NCI-H524 treated with DMSO at 0.1 percent for 48 hours (cell line): Measurements from ENCODE around the gene LSM14B.
"Not testable (repeated sequence)": the region's sequence is repeated elsewhere in the genome, so short reads cannot be mapped to it uniquely, and the experiment has no call there.

Experiments used
- DNase-seq: peaks from one replicate; lab custom pipeline; 2025; lab: John Stamatoyannopoulos, UW

LSM14B gene

GRCh38 chr20:62121776-62122653, at the start of gene LSM14B:
TSS of gene LSM14B (plus strand) at chr20:62122475. CDS start at chr20:62122667, 192 bp downstream.
- peak; percentile 61 for DNase-seq

- no peak for DNase-seq
These were observed 49.0 kb upstream of the LSM14B start for GRCh38 chr20:62073323-62073722.

- DNase-seq, result no peak
These were observed 43.1 kb upstream of the LSM14B start for GRCh38 chr20:62079166-62079565.

GRCh38 chr20:62080249-62080990, 41.9 kb upstream of the LSM14B start:
- peak; percentile 50 for DNase-seq

GRCh38 chr20:62083312-62083711, 39.0 kb upstream of the LSM14B start:
- DNase-seq, result no peak

GRCh38 chr20:62084224-62084623, 38.1 kb upstream of the LSM14B start:
- not testable (repeated sequence) for DNase-seq

- DNase-seq, result no peak
These were observed 37.1 kb upstream of the LSM14B start for GRCh38 chr20:62085206-62085605.

GRCh38 chr20:62087227-62087626, 35.0 kb upstream of the LSM14B start:
- DNase-seq, result no peak

- no peak for DNase-seq
These were observed 34.6 kb upstream of the LSM14B start for GRCh38 chr20:62087632-62088031.

- DNase-seq, result no peak
These were observed 33.8 kb upstream of the LSM14B start for GRCh38 chr20:62088258-62089127.

- no peak for DNase-seq
These were observed 32.9 kb upstream of the LSM14B start for GRCh38 chr20:62089393-62089792.

- no peak for DNase-seq
These were observed 25.6 kb upstream of the LSM14B start for GRCh38 chr20:62096421-62097380.

- no peak for DNase-seq
These were observed 24.3 kb upstream of the LSM14B start for GRCh38 chr20:62097881-62098407.

- no peak for DNase-seq
These were observed 21.2 kb upstream of the LSM14B start for GRCh38 chr20:62101078-62101477.

- DNase-seq, result no peak
These were observed 18.6 kb upstream of the LSM14B start for GRCh38 chr20:62103508-62104233.

GRCh38 chr20:62104234-62104789, 18.0 kb upstream of the LSM14B start:
- DNase-seq, result no peak

- no peak for DNase-seq
These were observed 17.4 kb upstream of the LSM14B start for GRCh38 chr20:62104791-62105345.

GRCh38 chr20:62105592-62105991, 16.7 kb upstream of the LSM14B start:
- no peak for DNase-seq

- no peak for DNase-seq
These were observed 11.1 kb upstream of the LSM14B start for GRCh38 chr20:62111148-62111547.
